ENCODE results near the gene WDR48. TPM values are rescaled to one million over a fixed set of nuclear protein-coding genes. Genes with fewer than 3 reads are reported as not detected.
A peak's percentile ranks its signal among the peaks of the same experiment; 100 is the strongest.

Gene WDR48
- total RNA-seq, 1 experiment from 2014 or later = 15.0 TPM

DNA sequence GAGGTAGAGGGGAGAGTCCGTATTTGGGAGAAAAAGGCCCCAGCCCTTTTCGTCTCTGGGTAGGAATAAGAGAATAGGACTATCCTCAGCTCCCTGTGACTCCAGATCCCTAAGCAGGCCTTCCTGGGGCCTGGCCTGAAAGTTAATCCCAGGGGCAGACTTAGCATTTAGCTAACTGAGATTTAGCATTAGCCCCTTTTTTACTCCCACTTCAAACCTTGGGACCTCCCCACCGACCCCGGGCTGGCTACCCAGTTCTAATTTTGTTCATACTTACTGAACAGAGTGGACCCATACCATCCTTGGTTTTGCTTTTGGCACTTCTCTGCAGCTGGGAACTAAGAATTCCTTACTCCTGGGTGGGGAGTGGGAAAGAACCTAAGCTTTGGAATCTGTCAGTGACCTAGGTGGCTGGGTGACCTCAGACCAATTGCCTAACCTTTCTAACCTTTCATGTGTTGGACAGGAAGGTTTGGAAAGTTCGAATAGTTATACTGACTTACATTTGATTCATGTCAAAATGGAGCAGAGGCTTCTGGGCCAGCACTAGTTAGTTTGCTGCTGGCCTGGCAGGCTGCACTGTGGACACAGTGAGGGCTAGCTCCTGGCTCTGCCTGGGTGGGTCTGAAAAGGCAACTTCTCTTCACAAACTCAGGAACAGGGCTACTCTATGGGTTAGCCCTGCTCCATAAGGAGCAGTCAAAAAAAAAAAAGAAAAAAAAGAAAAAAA, 67.3 kb downstream of the WDR48 start:
- no peak for DNase-seq (ENCODE audit: extremely low read depth, low read depth)

DNA sequence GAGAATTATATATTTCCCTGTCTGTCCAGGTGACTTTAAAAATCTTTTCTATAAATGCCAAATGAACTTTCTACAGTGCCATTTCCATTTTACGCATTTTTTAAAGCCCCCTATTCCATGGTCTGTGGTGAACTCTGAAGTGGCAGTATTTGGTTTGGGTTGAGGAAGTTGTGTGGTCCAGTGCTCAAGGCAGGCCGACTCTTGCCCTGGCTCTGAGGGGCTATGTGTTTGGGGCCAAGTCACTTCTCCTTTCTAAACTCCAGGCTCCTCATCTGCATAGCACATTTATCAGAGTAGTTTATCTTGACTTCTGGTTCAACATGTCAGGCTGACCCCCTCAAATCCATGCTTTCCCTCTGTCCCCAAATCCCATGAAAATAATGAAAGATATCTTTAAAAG, 69.8 kb downstream of the WDR48 start:
- DNase-seq (ENCODE audit: extremely low read depth, low read depth) = no peak

DNA sequence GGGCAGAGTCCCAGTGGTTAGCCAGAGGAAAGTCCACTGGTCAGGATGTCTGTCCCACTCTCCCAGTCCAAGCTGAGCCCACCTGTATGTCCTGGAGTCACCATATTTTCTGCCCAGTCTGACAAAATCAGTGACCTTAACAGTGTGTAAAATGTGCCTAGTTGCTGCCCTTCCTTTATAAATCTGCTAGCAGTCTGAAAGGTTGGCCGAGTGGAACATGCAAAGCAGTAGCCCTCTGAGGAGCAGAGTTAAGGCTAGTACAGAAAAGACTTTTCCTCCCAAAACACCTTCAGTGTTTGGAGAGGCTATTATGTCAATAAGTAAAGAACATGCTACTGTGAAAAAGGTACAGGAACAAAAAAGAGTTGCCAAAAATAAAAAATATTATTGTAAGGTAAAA, 71.0 kb downstream of the WDR48 start:
- DNase-seq (ENCODE audit: extremely low read depth, low read depth) = no peak

DNA sequence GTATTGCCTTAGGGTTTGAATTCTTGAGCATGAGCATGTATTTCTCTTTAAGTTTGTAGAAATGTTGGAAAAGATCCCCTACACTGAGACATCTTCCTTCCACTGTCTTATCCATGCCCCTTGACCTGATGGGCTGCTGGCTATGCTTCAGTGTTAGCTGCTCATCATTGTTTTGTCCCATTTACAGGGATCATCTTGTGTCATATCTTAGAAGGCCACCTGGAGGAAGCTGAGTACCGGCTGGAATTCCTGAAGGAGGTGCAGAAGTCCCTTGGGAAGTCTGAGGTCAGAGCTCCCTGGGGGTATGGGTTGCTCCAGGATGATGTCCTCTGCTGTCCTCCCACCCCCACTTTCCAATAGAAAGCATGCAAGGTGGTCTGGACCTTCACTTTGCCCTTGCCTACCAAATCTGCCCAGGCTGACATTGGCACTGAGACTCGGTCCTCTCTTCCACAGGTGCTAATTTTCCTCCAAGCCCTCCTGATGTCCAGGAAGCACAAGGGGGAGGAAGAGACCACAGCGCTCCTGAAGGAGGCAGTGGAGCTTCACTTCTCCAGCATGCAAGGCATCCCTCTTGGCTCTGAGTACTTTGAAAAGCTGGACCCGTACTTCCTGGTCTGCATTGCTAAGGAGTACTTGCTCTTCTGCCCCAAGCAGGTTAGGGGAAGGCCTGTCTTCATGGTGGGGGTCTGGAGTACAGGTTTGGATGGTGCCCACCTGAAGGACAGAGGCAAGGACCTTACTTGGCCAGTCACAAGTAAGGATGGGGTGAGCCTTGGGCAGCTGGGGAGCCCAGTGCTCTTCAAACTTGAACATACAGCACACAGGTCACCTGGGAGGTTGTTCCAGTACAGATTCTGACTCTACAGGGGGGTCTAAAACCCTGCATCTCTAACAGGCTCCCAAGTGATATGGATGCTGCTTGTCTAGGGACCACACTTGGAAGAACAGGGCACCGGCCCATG, 73.3 kb downstream of the WDR48 start:
- no peak for DNase-seq (ENCODE audit: extremely low read depth, low read depth)

DNA sequence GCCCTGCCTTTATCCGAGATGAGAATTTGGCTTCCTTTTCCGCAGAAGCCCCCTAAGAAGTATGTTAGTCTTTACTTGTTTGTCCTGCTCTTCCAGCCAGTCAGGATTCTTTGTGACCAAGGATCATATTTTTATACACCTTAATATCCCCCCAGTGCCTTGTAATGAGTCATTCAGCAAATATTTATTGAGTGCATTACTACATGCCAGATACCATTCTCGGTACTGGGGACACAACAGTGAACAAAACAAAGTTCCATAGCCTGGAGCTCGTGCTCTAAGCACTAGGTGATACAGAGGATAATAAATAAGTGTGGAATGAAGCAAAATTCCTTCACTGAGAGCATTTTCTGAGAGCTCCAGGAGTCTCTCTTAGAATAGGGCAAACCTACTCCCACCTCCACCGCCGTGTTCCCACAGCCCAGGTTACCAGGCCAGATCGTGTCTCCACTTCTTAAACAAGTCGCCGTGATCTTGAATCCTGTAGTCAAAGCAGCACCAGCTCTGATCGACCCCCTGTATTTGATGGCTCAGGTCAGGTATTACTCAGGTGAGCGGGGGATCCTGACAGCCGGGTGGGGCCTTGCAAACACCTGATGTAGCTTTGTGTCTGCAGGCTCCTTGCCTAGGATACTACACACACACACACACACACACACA, 74.2 kb downstream of the WDR48 start:
- DNase-seq (ENCODE audit: extremely low read depth, low read depth) = no peak

DNA sequence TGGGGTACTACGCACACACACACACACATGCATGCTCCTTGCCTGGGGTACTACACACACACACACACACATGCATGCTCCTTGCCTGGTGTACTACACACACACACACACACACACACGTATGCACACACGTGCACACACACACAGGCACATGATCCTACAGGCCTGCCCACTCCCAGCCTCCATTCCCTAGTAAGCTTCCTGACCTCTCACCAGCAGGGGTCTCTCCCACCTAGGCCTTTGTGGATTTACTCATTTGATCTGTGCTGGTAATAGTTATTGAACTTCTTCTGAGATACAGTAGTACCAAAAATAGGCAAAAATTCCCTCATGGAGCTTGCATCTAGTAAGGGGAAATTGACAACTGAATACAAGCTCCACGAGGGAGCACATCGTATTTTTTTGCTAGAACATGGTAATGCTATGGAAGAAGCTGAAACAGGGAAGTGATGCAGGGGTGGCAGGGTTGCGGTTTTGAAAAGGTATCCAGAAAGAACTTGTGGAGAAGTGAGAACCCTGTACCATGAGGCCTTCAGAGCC, 74.8 kb downstream of the WDR48 start:
- DNase-seq (ENCODE audit: extremely low read depth, low read depth) = peak; percentile 33

DNA sequence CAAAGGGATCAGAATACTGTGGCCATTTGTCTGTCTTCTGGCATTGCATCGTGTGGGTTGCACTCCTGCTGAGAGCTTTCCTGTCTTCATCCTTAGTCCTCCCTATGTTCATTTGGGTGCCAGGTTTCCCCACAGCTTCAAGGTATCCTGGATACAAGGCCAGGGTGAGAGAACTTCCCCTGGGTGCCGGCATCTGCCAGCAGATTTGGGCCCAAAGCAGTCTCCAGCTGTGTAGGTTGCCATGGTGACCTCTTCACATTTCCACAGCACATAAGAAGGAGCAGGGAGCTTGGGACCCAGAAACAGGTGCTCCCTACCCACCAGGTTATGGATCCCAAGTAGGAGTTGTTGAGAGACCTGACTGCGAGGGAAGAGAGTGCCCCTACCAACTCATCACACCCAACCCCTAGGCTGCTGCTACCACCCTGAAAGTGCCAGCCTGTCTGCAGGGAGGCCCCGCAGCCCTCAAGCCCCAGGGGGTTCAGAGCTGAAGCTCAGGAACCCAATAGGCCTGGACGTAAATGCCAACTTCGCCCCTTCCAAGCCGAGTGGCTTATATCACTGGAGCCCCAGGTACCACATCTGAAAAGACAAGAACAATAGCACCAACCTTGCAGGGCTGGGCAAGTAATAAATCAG, 75.6 kb downstream of the WDR48 start:
- DNase-seq (ENCODE audit: extremely low read depth, low read depth) = no peak

DNA sequence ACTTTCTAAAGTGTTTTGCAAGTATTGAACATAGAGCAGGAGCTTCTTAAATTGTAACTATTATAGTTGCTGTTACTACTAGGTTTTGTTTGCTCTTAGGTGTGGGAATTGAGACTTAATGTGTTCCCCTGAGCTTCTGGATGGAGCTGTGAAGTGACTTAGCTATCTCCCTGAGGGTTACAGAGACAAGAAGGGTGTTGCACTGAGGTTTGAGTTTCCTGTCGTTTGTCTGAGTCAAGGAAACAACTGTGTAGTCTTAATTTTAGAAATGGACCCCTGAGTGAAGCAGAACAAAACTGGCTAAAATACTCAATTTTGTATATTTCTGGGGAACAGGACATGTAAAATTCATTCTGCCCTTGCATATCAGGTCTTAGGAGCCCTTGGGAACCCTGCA, 76.1 kb downstream of the WDR48 start:
- no peak for DNase-seq (ENCODE audit: extremely low read depth, low read depth)

DNA sequence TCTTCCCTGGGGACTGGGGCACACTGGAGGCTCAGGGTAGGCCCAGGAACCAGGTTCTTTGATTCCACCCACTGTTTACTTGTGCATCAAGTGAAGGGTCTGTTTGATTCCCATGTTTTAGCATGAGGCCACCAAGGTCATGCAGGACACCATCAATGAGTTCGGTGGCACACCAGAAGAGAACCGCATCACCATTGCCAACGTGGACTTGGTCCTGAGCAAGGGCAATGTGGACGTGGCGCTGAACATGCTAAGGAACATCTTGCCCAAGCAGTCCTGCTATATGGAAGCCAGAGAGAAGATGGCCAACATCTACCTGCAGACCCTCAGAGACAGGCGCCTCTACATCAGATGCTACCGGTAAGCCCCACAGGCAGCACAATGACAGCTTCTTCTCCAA, 77.1 kb downstream of the WDR48 start:
- no peak for DNase-seq (ENCODE audit: extremely low read depth, low read depth)

DNA sequence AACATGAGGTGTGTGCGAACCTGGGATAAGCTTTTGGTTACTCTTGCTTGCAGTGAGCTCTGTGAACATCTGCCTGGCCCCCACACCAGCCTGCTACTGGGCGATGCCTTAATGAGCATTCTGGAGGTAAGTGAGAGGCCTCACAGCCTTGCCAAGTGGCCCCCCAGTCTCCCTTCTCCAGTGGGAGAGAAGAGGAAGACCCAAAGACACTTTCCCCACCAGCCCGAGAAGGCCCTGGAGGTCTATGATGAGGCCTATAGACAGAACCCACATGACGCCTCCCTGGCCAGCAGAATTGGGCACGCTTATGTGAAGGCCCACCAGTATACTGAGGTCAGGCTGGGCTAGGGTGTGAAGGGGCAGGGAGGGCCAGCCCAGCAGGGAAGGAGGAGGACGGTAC, 78.2 kb downstream of the WDR48 start:
- no peak for DNase-seq (ENCODE audit: extremely low read depth, low read depth)

DNA sequence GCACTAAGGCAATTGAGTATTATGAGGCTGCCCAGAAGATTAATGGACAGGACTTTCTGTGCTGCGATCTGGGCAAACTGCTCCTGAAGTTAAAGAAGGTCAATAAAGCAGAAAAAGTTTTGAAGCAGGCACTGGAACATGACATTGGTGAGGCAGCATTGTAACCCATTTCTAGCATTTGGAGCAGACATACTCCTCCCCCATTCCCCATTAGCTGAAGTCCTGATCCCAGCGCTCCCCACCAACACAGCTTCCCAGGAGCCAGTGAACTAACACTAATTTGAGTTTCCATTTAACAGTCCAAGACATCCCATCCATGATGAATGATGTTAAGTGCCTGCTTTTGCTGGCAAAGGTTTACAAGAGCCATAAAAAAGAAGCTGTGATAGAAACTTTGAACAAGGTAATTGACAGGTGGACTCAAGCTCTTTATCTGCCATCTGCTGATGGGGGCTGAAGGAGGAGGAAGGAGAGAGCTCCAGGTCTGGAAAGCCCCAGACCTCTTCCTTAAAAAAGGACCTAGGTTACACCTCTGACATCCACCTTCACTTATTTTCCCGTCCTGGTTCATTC, 79.0 kb downstream of the WDR48 start:
- DNase-seq (ENCODE audit: extremely low read depth, low read depth) = no peak

DNA sequence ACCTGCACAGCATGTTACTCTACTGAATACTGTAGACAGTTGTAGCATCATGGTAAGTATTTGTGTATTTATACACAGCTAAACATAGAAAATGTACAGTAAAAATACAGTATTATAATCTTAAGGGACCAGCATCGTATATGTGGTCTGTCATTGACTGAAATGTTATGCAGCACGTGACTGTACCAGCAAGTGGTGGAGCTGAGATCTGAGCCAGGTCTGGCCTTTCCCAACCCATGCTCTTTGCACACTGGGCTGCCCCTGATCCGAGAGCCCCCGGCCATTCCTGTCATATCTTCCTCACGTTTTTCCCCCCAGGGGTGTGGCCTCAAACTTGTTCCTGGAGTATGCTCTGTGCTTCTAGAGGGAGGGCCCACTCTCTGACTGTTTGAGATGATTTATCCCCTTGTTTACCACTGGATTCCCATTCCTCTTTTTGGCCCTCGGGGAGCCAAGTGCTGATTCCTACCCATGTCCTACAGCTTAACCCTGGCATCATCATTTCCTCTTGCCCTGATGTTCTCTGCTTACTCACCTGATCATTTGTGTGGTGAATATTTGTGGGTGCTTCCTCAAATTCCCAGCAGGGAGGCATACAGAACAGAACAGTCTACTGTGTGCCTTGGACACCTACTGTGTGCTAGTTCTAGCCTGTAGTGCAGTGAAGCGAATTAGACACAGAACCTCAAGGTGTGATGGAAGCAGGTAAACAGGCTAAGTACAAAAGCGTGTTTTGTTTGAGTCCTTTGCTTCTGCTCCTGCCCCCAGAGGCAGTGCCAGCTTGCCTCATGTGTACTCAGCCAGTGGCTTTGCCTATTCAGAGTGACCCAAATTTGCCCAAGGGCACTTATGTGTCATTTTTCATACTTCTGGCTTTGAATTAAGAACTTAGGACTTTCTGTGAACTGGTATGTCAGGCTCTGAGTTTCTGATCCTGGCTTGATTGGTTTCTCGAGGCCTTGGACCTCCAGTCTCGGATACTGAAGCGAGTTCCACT, 80.6 kb downstream of the WDR48 start:
- no peak for DNase-seq (ENCODE audit: extremely low read depth, low read depth)

DNA sequence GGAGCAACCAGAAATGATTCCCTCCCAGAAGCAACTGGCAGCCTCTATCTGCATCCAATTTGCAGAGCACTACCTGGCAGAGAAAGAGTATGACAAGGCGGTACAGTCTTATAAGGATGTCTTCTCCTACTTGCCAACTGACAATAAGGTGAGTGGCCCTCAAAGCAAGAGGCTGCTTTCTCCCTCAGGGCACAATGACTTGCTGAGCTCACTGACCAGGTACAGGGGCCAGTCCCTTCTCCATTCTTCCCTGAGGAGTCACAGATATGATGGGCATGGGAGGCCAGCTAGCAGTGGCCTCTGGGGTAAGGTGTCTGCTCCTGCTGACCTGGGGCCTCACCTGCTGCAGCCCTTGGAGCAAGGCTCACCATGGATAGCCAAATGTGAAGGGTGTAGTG, 81.3 kb downstream of the WDR48 start:
- no peak for DNase-seq (ENCODE audit: extremely low read depth, low read depth)

DNA sequence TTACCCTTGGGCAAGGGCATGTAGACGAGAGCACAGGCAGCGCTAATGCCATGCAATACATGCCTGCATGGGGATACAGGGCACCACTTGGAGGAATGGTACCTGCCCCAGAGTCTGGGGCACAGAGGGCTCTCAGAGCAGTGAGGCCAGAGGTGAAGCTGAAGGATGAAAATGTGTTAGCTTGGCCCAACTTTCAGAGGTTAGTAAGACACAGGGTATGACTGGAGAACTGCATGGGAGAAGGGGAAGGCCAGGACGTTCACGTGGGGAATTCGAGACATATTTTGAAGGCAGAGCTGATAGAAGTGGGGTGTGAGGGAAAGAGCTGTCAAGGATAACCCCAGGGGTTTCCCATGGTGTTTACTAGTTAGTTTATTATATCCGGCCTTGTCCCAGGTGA, 82.0 kb downstream of the WDR48 start:
- DNase-seq (ENCODE audit: extremely low read depth, low read depth) = no peak

DNA sequence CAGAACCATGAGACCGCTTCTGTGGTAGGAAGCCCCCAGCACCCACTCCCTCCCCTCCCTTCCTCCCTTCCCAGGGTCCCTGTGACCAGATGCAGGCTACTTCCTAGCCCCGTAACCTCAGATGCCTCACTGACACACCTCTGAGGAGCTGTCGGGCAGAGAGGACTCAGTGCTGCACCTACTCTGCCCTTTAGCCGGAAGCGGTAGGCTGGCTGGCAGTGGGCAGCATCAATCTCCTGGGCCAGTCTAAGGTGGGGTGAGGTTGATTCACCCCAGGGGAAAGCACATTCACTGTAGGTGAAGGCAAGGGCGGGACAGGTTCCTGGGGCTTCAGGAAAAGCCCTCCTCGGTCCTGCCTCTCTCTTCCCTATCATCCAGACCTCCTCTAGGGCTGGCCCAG, 82.5 kb downstream of the WDR48 start:
- DNase-seq (ENCODE audit: extremely low read depth, low read depth) = no peak

DNA sequence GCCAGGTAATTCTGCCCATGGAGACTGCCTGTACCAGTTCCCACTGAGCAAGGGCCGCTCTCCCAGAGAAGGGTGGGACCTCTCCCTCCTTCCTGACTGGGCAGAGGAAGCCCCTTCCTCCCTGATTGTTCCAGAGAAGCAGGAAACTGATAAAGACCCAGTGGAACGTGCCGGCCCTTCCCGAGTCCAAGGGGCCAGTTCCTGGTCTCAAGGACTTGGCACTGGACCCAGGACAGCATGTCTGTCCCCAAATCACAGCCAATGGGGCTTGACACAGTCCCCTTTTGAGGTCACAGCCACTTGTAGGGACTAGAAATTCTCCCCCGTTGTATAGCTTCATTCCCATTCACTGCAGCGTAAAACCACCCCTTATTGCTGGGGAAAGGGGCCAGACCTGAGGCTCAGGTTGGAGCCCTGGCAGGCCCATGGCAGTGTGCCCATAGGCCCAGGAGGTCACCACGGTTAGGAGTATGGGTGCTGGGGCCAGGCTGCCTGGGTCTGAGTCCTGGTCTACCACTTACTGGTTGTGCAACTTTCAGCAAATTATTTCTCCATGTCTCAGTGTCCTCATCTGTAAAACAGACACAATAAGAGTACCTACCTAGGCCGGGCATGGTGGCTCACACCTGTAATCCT, 83.5 kb downstream of the WDR48 start:
- DNase-seq (ENCODE audit: extremely low read depth, low read depth) = no peak

DNA sequence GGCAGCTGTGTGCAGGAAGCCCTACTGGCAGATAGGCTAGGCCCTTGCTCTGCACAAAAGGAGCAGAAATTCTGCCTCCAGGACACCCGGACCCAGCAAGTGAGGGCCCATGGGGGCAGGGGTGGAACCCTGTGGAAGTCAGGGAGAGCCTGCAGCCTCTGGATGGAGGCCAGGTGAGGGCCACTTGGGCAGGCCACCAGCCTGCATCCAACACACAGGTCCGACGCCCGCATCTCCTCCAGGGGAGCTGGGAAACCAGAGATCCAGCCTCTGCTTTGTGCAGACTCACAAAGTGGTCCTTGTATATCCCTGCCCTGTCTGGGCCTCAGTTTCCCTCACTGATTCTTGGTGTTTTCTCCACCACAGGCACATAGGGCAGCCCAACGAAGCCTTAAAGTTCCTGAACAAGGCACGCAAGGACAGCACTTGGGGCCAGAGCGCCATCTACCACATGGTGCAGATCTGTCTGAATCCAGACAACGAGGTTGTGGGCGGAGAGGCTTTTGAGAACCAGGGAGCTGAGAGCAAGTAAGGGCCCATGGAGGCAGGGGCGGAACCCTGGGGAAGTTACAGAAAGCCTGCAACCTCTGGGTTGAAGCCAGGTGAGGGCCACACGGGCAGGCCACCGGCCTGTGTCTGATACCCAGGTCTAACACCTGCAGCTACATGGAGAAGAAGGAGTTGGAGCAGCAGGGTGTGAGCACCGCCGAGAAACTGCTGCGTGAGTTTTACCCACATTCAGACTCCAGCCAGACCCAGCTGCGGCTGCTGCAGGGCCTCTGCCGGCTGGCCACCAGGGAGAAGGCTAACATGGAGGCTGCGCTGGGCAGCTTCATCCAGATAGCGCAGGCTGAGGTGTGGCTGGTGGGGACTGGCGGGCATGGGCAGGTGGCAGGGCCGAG, 85.0 kb downstream of the WDR48 start:
- no peak for DNase-seq (ENCODE audit: extremely low read depth, low read depth)
